Activated T-cell treated with anti-CD3 and anti-CD28 coated beads, Interleukin-2, amount 50 U/mL, for 4 hours (primary cell): Measurements from ENCODE around the gene SH3YL1. TPM values are rescaled to one million over a fixed set of nuclear protein-coding genes. Genes with fewer than 3 reads are reported as not detected.

ENCODE experiments used
- ATAC-seq, 2 donors: fragments of 200-7000 bp; cut with Tn5 transposase; one replicate each; pipeline ENCODE4 v1.10.0; 2021
- DNase-seq: peaks from one replicate; pipeline ENCODE4 v3.0.0-alpha.2; 2020
- H3K27me3 Mint-ChIP-seq: one replicate; pipeline ENCODE4 v1.8.0; 2021; ENCODE audit warnings: low read depth, mixed read lengths
- H3K36me3 Mint-ChIP-seq: one replicate; pipeline ENCODE4 v1.8.0; 2022; ENCODE audit warnings: mixed read lengths; ENCODE audit not compliant: insufficient read depth
- H3K4me1 Mint-ChIP-seq: one replicate; pipeline ENCODE4 v1.8.0; 2021; ENCODE audit warnings: low read depth, mixed read lengths
- H3K4me3 Mint-ChIP-seq: one replicate; pipeline ENCODE4 v1.8.0; 2021; ENCODE audit warnings: mild to moderate bottlenecking, moderate library complexity, mixed read lengths
- H3K9me3 Mint-ChIP-seq: one replicate; pipeline ENCODE4 v1.8.0; 2021; ENCODE audit warnings: mixed read lengths
- total RNA-seq, 3 donors: library from RNA; stranded (reverse); gene quantifications; one replicate each; pipeline ENCODE4 v1.2.1, GENCODE V29; 2021

The SH3YL1 gene
- total RNA-seq, 3 donors from 2014 or later = 12.9 to 14.7 (median 13.9) TPM

DNA sequence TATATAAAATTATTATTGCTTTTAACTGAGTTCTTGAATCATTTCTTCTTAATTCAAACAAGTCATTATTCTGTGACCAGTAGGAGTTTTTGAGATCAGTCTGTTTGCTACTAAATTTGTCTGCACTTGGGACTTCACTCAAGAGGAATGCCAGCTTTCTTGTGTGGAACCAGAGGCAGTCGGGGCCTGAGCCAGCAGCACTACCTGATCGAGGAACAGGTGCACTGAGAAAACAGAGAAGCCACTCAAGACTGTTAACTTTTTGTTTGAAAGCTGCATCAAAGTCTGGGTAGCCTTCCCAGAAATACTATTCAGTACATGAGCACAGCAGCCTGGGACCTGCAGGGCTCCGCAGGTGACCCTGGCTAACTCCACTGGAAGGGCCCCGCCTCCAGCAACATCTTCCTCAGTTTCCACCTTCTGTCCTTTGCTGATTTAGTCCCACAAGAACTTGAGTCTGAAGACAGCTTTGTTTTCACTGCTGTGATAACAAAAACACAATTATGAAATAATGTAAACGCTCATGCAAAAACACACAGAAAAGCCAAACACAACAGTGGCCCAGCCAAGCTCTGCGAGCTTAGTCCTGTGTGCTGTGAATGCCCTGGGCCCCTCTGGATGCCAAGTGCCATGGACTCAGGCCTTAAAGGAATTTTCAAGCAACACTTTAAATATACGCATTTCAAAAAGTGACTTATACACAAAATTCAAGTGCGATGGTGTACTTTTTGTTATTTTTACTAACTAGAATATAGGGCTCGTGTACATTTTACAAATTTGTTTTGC, 62.0 kb downstream of the SH3YL1 start:
- no peak for ATAC-seq
- no peaks in the 10 kb centered on the region for H3K9me3 Mint-ChIP-seq

DNA sequence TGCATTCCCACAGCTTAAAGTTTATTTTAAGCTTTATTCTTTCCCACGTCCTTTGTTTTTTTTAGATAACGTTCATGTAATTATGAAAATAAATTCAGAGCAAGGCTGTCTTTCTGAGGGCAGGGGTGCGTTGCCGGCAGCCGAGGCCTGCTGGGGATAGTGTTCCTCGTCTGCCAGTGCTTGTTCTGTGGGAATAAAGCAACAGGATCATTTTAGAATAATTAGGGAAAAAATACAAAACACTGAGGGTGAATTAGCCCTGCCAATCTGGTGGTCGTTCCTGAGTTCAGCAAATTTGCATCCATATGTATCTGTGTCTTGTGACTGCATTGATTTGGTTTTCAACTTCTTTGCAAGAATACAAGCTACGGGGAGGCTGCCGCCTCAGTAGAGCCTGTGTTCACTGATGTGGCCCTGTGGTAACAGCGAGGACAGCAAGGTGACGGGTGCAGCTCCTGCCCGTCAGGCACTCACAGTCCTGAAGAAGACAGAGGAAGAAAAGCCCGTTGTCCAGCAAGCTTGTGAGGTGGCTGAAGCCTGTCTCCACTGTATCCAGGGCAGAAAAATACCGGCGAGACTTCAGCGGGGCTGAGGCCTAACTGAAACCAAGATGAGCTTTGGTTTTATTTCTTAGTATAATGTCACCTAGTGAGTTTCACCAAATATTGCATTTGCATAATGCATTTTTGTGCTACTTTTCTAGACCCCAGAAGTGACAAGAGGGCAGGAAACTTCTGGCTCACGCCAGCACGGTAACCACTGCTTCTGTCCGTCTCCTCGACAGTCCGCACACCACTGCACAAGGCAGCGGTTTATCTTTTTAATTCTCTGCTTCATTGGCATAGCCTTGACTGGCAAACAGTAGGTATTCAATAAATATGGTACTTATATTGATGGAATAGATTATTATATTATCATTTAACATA, 64.5 kb downstream of the SH3YL1 start:
- ATAC-seq (no peak), DNase-seq (no peak)
- H3K27me3 Mint-ChIP-seq = no peaks in the 10 kb centered on the region
- H3K9me3 Mint-ChIP-seq = no peaks in the 10 kb centered on the region
- no peaks in the 10 kb centered on the region for H3K36me3 Mint-ChIP-seq
- H3K4me1 Mint-ChIP-seq = peaks cover 8% of the 10 kb centered on the region
- no peak overlapping the region for H3K4me3 Mint-ChIP-seq

More for the DNA sequence above, 62.0 kb downstream of the SH3YL1 start:
- no peak for DNase-seq
- H3K4me3 Mint-ChIP-seq = no peak overlapping the region
- H3K4me1 Mint-ChIP-seq = peaks cover 8% of the 10 kb centered on the region
- no peaks in the 10 kb centered on the region for H3K36me3 Mint-ChIP-seq
- no peaks in the 10 kb centered on the region for H3K27me3 Mint-ChIP-seq

DNA sequence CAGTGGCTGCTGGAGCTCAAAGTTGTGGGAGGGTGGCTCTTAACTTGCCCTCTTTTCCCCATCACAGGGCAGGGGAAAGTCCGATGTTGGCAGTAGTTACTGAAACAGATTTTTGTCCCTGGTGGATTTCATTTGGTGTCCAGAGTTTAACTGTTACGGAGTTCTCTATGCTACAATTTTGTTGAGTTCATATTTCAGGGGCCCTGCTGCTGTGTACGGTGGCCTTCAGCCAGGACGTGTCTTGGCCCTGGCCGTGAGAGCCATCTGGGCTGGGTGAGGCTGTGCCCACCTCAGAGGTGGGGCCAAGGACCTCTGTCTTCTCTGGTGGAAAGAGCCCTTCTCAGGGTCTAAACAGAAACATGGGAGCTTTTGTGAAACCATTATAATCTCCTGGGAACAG, 67.4 kb downstream of the SH3YL1 start:
- Mint-ChIP-seq H3K27me3 (no peaks in the 10 kb centered on the region), H3K4me3 (no peak overlapping the region), H3K9me3 (no peaks in the 10 kb centered on the region), H3K36me3 (no peaks in the 10 kb centered on the region), H3K4me1 (peaks cover 11% of the 10 kb centered on the region)
- DNase-seq (no peak), ATAC-seq (no peak)

DNA sequence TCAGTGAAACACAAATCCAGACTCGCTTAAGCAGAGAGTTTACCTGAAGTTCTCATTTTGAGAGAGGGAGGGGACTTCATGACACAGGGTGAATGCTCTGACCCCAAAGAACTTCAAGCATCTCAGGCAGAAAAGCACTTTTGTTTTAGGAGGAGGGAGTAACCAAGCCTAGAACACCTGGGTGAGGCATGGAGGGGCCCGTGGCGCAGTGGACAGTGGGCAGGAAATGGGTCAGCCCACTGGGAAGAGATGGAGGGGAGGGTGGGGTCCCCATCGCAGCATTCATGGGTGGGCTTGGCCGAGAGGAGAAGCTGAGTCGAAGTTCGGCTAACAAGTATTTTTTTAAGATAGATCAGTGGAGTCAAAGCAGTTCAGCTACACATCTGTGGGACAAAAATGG, 67.9 kb downstream of the SH3YL1 start:
- Mint-ChIP-seq H3K4me3 (no peak overlapping the region), H3K27me3 (no peaks in the 10 kb centered on the region), H3K9me3 (no peaks in the 10 kb centered on the region), H3K36me3 (no peaks in the 10 kb centered on the region), H3K4me1 (peaks cover 11% of the 10 kb centered on the region)
- no peak for DNase-seq
- no peak for ATAC-seq

DNA sequence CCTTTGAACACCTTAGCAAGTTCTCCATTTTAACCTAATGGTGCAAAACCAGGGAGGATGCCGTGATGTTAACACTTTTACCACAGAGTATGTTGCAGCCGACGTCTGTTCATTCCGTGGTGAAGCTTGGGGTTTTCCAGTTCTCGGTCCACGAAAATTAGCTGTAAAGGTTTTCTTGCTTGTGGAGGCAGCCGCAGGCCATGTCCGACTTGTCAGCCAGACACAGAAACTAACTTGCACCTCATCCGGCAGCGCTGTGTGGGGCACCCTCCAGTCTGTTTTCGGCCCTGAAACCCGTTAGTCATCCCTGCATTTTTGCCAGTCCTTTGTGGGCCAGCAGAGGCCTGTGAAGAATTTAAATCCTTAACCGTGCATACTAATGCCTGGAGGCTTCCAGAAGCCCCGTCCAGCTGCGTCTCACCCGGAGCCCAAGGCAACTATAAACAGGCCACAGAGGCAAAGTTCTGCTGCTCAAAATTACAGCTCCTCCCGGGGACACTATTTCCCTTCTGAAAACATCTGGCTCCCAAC, 70.6 kb downstream of the SH3YL1 start:
- no peaks in the 10 kb centered on the region for H3K27me3 Mint-ChIP-seq
- H3K4me3 Mint-ChIP-seq = no peak overlapping the region
- ATAC-seq (peak in 1 of 2 donors; percentile 73), DNase-seq (no peak)
- H3K4me1 Mint-ChIP-seq = peaks cover 11% of the 10 kb centered on the region
- H3K9me3 Mint-ChIP-seq = peaks cover 3% of the 10 kb centered on the region
- no peaks in the 10 kb centered on the region for H3K36me3 Mint-ChIP-seq

DNA sequence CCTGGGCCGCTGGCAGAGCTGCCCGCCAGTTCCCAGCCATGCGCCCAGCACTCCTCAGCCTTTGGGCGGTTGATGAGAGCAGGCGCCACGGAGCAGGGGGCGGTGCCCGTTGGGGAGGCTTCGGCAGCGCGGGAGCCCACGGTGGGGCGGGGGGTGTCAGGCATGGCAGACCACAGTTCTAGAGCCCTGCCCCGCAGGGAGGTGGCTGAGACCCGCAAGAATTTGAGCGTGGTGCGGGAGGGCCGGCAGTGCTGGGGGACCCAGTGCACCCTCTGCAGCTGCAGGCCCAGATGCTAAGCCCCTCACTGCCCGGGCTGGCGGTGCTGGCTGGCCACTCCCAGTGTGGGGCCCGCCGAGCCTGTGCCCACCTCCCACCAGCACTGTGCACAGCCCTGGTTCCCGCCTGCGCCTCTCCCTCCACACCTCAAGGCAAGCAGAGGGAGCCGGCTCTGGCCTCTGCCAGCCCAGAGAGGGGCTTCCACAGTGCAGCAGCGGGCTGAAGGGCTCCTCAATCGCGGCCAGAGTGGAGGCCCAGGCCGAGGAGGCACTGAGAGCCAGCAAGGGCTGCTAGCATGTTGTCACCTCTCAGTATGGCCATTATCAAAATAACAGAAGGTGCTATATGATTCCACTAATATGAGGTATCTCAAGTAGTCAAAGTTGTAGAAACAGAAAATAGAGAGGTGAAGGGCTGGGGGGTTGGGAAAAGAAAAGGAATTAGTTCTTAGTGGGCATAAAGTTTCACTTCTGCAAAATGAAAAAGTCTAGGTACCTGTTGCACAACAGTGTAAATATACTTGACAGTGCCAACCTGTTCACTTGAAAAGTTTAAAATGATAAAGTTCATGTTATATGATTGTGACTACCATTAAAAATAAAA, 72.3 kb downstream of the SH3YL1 start:
- H3K4me1 Mint-ChIP-seq = peaks cover 11% of the 10 kb centered on the region
- ATAC-seq (no peak), DNase-seq (no peak)
- H3K27me3 Mint-ChIP-seq = peaks cover 2% of the 10 kb centered on the region
- H3K36me3 Mint-ChIP-seq = peaks cover 3% of the 10 kb centered on the region
- no peak overlapping the region for H3K4me3 Mint-ChIP-seq
- peaks cover 10% of the 10 kb centered on the region for H3K9me3 Mint-ChIP-seq

DNA sequence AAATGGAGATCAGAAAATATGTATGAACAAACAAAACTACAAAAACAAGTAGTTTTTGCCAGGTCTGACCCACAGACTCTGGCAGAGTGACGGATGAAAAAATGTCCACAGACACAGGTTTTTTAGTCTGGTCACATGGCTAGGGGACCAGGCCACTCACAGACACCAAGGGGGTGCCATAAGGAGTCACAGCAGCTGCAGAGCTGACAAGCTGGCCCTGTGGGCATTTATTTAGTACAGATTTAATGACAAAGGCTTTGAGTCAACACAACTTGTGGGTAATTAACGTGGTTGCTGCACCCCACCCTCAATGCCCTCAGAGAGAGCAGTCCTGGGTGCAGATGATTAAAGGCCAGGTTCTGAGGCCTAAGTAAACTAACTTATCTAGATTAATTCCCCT, 76.0 kb downstream of the SH3YL1 start:
- Mint-ChIP-seq H3K4me3 (no peak overlapping the region), H3K4me1 (peaks cover 19% of the 10 kb centered on the region), H3K9me3 (peaks cover 16% of the 10 kb centered on the region), H3K27me3 (peaks cover 2% of the 10 kb centered on the region), H3K36me3 (peaks cover 5% of the 10 kb centered on the region)
- ATAC-seq (no peak), DNase-seq (no peak)

DNA sequence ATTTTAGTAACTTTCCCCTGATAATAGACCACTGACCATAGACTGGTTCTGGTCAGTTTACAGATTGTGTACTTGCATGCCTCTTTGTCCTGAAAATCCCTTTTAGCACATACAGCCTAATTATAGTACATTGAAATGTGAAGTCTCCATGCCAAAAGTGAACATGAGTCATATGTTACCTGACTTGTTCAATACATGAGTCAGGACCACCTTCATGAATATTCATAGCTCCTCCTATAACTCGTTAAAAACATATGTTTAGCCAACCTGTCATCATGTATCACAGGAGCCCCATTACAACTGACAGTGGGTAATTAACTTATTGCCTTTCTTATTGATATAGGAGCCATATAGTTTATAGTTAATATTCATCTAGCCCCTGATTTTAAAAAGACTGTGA, 78.6 kb downstream of the SH3YL1 start:
- H3K9me3 Mint-ChIP-seq = peaks cover 17% of the 10 kb centered on the region
- H3K4me1 Mint-ChIP-seq = peaks cover 16% of the 10 kb centered on the region
- peaks cover 2% of the 10 kb centered on the region for H3K27me3 Mint-ChIP-seq
- ATAC-seq = peak; percentile 30 to 67
- no peak for DNase-seq
- H3K4me3 Mint-ChIP-seq = no peak overlapping the region
- peaks cover 5% of the 10 kb centered on the region for H3K36me3 Mint-ChIP-seq

DNA sequence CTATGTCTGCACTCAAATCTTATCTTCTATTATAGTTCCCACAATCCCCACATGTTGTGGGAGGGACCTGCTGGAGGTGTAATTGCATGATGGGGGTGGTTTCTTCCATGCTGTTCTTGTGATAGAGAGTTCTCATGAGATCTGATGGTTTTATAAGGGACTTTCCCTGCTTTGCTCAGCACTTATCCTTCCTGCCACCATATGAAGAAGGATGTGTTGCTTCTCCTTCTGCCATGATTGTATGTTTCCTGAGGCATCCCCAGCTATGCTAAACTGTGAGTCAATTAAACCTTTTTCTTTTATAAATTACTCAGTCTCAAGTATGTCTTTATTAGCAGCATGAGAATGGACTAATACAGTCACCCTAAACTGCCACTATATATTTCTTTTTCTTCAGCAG, 79.1 kb downstream of the SH3YL1 start:
- H3K27me3 Mint-ChIP-seq = peaks cover 2% of the 10 kb centered on the region
- ATAC-seq = peak in 1 of 2 donors; percentile 58
- peaks cover 16% of the 10 kb centered on the region for H3K4me1 Mint-ChIP-seq
- H3K4me3 Mint-ChIP-seq = no peak overlapping the region
- peaks cover 17% of the 10 kb centered on the region for H3K9me3 Mint-ChIP-seq
- H3K36me3 Mint-ChIP-seq = peaks cover 5% of the 10 kb centered on the region
- no peak for DNase-seq

DNA sequence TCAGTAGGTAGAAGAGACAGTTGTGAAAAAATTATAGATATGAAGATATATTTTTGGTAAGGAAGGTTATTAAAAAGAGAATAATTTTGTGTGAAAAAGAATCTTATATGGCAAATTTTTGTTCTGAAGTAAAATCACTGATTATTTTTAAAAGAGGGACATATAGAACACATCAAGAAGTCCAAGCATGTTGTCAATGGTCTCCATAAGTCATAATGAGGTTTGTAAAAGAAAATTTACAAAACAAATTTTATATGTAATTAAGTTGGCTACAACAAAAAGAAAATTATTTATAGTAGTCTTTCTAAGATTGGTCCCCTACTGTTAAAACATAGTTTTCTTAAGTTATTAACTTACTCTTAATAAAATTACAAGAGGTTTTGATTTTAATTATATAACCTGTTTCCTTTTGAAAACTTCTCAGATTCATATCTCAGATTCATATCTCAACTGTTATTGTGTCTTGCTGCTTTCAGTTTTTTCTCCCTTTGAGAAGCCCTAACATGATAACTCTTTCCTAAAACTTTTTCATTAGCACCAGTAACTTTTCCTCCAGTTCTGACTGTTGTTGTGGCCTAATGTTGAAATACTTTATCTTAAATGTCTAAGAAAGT, 81.2 kb downstream of the SH3YL1 start:
- peaks cover 25% of the 10 kb centered on the region for H3K4me1 Mint-ChIP-seq
- no peak overlapping the region for H3K4me3 Mint-ChIP-seq
- peaks cover 11% of the 10 kb centered on the region for H3K9me3 Mint-ChIP-seq
- H3K27me3 Mint-ChIP-seq = peaks cover 2% of the 10 kb centered on the region
- H3K36me3 Mint-ChIP-seq = peaks cover 5% of the 10 kb centered on the region
- DNase-seq = no peak
- ATAC-seq = peak; percentile 7 to 20

DNA sequence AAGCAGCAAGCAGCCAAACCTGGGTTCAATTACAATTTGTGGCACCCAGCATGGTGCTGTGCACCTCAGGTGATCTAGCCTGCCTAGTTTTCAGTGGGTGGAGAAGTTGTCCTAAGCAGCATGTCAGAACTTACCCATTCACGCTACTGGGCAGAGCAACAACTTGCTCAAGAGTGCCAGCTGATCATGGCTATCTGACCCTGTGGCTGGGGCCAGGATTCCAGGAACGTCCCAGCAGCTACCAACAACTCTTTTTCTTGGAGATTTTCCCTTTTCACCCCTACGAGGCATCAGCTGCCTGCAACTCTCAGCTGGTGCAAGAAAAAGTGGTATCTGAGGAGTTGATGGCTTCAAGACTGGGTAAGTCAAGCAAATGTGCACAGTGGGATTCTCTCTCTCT, 83.5 kb downstream of the SH3YL1 start:
- H3K4me1 Mint-ChIP-seq = peaks cover 47% of the 10 kb centered on the region
- H3K9me3 Mint-ChIP-seq = peaks cover 7% of the 10 kb centered on the region

DNA sequence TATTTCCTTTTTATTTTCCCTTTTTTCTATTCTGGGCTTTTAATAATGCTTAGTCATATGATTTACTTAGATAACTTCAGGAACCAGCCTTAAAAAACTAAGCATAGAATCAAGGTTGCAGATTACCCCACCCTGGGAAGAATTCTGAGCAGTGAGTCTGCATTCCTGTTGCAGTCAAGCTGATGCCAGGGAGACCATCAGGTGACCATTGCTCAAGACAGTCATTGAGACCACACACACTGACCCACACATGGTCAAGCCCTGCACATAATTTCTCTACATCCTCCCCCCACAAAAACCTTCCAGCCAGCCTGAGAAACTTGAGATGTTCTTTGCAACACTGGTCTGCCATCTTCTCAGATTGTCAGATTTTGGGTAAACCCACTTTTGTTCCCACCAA, 83.9 kb downstream of the SH3YL1 start:
- Mint-ChIP-seq H3K27me3 (no peaks in the 10 kb centered on the region), H3K4me3 (no peak overlapping the region), H3K9me3 (peaks cover 7% of the 10 kb centered on the region), H3K4me1 (peaks cover 48% of the 10 kb centered on the region), H3K36me3 (no peaks in the 10 kb centered on the region)
- ATAC-seq = no peak
- no peak for DNase-seq

More for the DNA sequence above, 83.5 kb downstream of the SH3YL1 start:
- DNase-seq = no peak
- Mint-ChIP-seq H3K4me3 (no peak overlapping the region), H3K27me3 (no peaks in the 10 kb centered on the region), H3K36me3 (no peaks in the 10 kb centered on the region)
- ATAC-seq = no peak

DNA sequence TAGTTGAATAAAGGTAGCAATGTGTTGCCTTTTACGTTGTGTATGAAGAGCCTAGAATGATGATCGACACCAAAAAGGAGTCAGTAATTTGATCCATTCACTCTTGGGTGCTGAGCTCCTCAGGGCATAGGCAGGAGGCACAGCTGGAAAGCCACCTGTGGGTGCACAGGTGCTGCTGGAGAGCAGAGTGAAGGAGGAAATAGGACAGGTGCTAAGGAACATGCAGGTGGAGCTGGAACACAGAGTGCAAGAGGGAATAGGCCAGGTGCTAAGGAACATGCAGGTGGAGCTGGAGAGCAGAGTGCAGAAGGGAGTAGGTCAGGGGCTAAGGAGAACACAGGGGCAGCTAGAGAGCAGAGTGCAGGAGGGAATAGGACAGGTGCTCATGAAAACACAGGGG, 86.1 kb downstream of the SH3YL1 start:
- peaks cover 35% of the 10 kb centered on the region for H3K4me1 Mint-ChIP-seq
- DNase-seq (no peak), ATAC-seq (no peak)
- no peaks in the 10 kb centered on the region for H3K27me3 Mint-ChIP-seq
- H3K9me3 Mint-ChIP-seq = peaks cover under 1% of the 10 kb centered on the region
- no peak overlapping the region for H3K4me3 Mint-ChIP-seq
- H3K36me3 Mint-ChIP-seq = no peaks in the 10 kb centered on the region
